ENCODE results near the gene FOXN3. TPM values are rescaled to one million over a fixed set of nuclear protein-coding genes. Genes with fewer than 3 reads are reported as not detected.

The FOXN3 gene
- total and polyA plus RNA-seq, 8 donors: 43.5 to 80.7 (median 49.1) TPM

- no peak overlapping the region for H3K27ac ChIP-seq
- peaks cover 0 to 4% of the 10 kb centered on the region in 2 donors for H3K36me3 ChIP-seq
- DNase-seq (no peak), ATAC-seq (no peak)
- H3K4me1 ChIP-seq: no peaks in the 10 kb centered on the region
- intact Hi-C loops (cut with DNase I): no loop called here
- H3K27me3 ChIP-seq: no peaks in the 10 kb centered on the region
- TF ChIP-seq, protein P1, sequence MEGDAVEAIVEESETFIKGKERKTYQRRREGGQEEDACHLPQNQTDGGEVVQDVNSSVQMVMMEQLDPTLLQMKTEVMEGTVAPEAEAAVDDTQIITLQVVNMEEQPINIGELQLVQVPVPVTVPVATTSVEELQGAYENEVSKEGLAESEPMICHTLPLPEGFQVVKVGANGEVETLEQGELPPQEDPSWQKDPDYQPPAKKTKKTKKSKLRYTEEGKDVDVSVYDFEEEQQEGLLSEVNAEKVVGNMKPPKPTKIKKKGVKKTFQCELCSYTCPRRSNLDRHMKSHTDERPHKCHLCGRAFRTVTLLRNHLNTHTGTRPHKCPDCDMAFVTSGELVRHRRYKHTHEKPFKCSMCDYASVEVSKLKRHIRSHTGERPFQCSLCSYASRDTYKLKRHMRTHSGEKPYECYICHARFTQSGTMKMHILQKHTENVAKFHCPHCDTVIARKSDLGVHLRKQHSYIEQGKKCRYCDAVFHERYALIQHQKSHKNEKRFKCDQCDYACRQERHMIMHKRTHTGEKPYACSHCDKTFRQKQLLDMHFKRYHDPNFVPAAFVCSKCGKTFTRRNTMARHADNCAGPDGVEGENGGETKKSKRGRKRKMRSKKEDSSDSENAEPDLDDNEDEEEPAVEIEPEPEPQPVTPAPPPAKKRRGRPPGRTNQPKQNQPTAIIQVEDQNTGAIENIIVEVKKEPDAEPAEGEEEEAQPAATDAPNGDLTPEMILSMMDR (IDR thresholded peaks at IDR 0.05): no peak
- no peak overlapping the region for H3K4me3 ChIP-seq
- H3K9me3 ChIP-seq: no peaks in the 10 kb centered on the region
These were observed 148.5 kb downstream of the FOXN3 start for GRCh38 chr14:89268514-89268913.

DNA sequence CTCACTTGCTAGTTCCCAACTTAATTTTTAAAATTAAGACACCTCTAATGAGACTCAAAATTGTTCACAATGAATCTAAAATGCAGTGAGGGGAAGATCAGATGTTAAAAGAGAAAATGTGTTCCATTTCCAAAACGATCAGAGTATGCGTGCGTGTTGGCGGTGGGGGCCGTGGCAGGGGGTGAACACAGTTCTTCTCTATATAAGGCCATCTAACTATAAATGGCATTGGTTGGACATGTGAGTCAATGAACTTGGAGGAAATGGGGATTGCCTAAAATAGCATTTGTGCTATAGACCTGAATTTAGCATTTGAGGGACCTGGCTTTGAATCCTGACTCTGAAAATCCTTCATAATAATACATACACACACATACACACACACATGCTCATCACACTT lies 149.4 kb downstream of the FOXN3 start:
- DNase-seq (no peak), ATAC-seq (no peak)
- TF ChIP-seq, protein P1 (IDR thresholded peaks at IDR 0.05): no peak
- intact Hi-C loops (cut with DNase I): no loop called here
- Histone ChIP-seq H3K4me1 (no peaks in the 10 kb centered on the region), H3K4me3 (no peak overlapping the region), H3K27me3 (no peaks in the 10 kb centered on the region), H3K9me3 (no peaks in the 10 kb centered on the region), H3K27ac (no peak overlapping the region), H3K36me3 (peaks cover 0 to 4% of the 10 kb centered on the region in 2 donors)

GRCh38 chr14:89267163-89267562 lies 149.9 kb downstream of the FOXN3 start:
- Histone ChIP-seq H3K27me3 (no peaks in the 10 kb centered on the region), H3K36me3 (peaks cover 0 to 4% of the 10 kb centered on the region in 2 donors), H3K4me1 (no peaks in the 10 kb centered on the region), H3K27ac (no peak overlapping the region), H3K4me3 (no peak overlapping the region), H3K9me3 (no peaks in the 10 kb centered on the region)
- no peak for ATAC-seq
- TF ChIP-seq, protein P1 (IDR thresholded peaks at IDR 0.05): no peak
- no peak for DNase-seq
- intact Hi-C loops (cut with DNase I): no loop called here

- peaks cover 0 to 4% of the 10 kb centered on the region in 2 donors for H3K36me3 ChIP-seq
- TF ChIP-seq, protein P1 (IDR thresholded peaks at IDR 0.05): no peak
- H3K9me3 ChIP-seq: no peaks in the 10 kb centered on the region
- H3K27me3 ChIP-seq: no peaks in the 10 kb centered on the region
- DNase-seq (no peak), ATAC-seq (no peak)
- intact Hi-C loops (cut with DNase I): no loop called here
- no peak overlapping the region for H3K4me3 ChIP-seq
- no peak overlapping the region for H3K27ac ChIP-seq
- H3K4me1 ChIP-seq: no peaks in the 10 kb centered on the region
These were observed 150.3 kb downstream of the FOXN3 start for GRCh38 chr14:89266754-89267153.

- Histone ChIP-seq H3K9me3 (no peaks in the 10 kb centered on the region), H3K4me1 (no peaks in the 10 kb centered on the region), H3K27ac (no peak overlapping the region), H3K4me3 (no peak overlapping the region), H3K27me3 (no peaks in the 10 kb centered on the region), H3K36me3 (peaks cover 0 to 4% of the 10 kb centered on the region in 2 donors)
- ATAC-seq (no peak), DNase-seq (no peak)
- intact Hi-C loops (cut with DNase I): no loop called here
- TF ChIP-seq, protein P1 (IDR thresholded peaks at IDR 0.05): no peak
These were observed 151.8 kb downstream of the FOXN3 start for GRCh38 chr14:89265234-89265633.

All from left lung (tissue), 10 donors.